Measurements from ENCODE around the gene NUP214.
"Not testable (repeated sequence)": the region's sequence is repeated elsewhere in the genome, so short reads cannot be mapped to it uniquely, and the experiment has no call there.

The NUP214 gene

DNA sequence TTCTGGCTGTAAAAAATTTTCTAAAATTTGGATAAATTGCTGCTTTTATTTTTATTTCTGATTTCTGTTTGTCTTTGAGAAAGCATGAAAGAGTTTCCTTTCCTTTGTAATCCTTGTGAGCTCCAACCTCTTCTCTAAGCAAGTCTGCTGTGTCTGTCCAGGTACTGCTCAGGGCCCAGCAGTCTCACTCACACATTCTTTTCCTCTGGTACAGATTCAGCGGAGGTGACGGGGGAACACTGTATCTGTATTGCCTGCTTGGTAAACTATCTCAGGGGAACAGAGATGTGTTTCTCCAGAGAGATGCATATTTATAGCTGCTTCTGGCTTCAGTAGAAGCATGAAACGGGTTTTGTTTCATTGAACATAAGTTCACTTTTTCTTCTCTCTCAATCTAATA is 60.5 kb downstream of the NUP214 start:
- ChIA-PET POLR2A (no interaction called here), CTCF (no interaction called here)
- no peak for DNase-seq (ENCODE audit: extremely low spot score)
- no peak for TF ChIP-seq LEF1 (IDR thresholded peaks at IDR 0.05; ENCODE audit: borderline replicate concordance)
- TF ChIP-seq ELF4 (IDR thresholded peaks at IDR 0.05), result no peak
- TF ChIP-seq NFRKB (IDR thresholded peaks at IDR 0.05), result no peak
- no peak for TF ChIP-seq FOXM1 (IDR thresholded peaks at IDR 0.05; ENCODE audit: borderline replicate concordance)
- TF ChIP-seq HDGF (IDR thresholded peaks at IDR 0.05; ENCODE audit: borderline replicate concordance), result no peak
- TF ChIP-seq CTBP1 (IDR thresholded peaks at IDR 0.05; ENCODE audit: borderline replicate concordance), result no peak
- TF ChIP-seq, protein P1, sequence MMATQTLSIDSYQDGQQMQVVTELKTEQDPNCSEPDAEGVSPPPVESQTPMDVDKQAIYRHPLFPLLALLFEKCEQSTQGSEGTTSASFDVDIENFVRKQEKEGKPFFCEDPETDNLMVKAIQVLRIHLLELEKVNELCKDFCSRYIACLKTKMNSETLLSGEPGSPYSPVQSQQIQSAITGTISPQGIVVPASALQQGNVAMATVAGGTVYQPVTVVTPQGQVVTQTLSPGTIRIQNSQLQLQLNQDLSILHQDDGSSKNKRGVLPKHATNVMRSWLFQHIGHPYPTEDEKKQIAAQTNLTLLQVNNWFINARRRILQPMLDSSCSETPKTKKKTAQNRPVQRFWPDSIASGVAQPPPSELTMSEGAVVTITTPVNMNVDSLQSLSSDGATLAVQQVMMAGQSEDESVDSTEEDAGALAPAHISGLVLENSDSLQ (IDR thresholded peaks at IDR 0.05), result no peak
- TF ChIP-seq ARNT (IDR thresholded peaks at IDR 0.05), result no peak
- no peak for TF ChIP-seq FOXA1 (IDR thresholded peaks at IDR 0.05)
- TF ChIP-seq SUZ12 (IDR thresholded peaks at IDR 0.05), result no peak
- TF ChIP-seq ZNF384 (IDR thresholded peaks at IDR 0.05), result no peak
- no peak for TF ChIP-seq FOXK2 (IDR thresholded peaks at IDR 0.05)

DNA sequence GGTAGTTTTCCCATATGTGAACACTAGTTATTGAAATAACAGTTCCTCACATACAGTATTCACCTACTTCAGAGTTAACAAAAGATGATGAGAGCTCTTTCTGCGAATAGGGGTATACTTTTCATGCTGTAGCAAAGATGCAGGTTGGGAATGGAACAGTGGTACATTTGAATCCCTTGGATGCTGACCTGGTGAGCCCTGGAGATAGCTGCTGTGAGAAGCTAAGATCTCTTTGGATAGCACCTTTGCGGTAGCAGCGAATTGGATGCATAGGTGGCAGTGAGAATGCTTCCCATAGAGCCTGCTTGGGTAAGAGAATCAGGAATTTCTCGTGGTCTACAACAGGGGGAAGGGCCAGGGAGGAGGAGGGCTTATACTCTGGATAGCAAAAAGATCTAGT is 61.2 kb downstream of the NUP214 start:
- CTCF ChIA-PET, result no interaction called here
- POLR2A ChIA-PET, result no interaction called here
- no peak for DNase-seq (ENCODE audit: extremely low spot score)
- no peak for TF ChIP-seq TARDBP (IDR thresholded peaks at IDR 0.05)
- TF ChIP-seq BHLHE40 (IDR thresholded peaks at IDR 0.05; ENCODE audit: borderline replicate concordance), result no peak
- TF ChIP-seq CTBP1 (IDR thresholded peaks at IDR 0.05; ENCODE audit: borderline replicate concordance), result no peak
- TF ChIP-seq FOXK2 (IDR thresholded peaks at IDR 0.05), result no peak

DNA sequence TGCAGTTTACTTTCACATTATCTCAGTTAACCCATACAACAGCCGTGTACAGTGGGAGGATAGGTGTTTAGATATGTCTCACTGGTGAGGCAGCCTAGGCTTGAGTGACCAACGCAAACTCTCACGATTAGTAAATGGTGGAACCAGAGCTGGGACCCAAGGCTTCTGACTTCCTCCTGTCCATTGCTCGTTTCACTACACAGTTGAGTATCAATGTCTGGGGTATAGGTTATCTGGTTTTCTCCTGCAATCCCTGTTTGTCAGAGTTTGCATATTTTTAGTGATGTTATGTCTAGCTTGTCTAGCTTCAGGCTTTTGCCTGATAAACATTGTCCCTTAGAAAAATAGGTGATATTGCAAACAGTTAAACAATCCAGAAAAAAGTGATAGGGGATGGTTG is 62.6 kb downstream of the NUP214 start:
- TF ChIP-seq HDGF (IDR thresholded peaks at IDR 0.05; ENCODE audit: borderline replicate concordance) (no peak), SUZ12 (IDR thresholded peaks at IDR 0.05) (no peak)
- ChIA-PET POLR2A (no interaction called here), CTCF (no interaction called here)
- no peak for DNase-seq (ENCODE audit: extremely low spot score)

DNA sequence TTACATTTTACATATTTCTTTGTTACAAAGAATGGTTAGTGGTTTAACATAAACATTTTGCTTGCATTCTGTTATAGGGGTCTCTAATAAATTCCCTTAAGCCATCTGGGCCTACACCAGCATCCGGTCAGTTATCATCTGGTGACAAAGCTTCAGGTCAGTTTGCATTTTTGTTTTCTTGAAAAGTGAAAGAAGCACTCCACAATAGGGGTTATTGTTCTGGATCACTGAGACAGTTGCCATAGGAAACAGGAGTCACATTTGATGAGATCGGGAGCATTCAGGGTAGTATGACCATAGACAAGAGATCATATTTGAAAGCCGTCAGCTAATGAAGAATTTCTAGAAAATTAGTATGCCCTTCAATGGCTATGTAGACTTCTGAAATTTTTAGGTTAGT is 63.6 kb downstream of the NUP214 start:
- POLR2A ChIA-PET, result no interaction called here
- TF ChIP-seq SUZ12 (IDR thresholded peaks at IDR 0.05), result no peak
- no peak for TF ChIP-seq FOXM1 (IDR thresholded peaks at IDR 0.05; ENCODE audit: borderline replicate concordance)
- TF ChIP-seq SP1 (IDR thresholded peaks at IDR 0.05), result no peak
- no peak for TF ChIP-seq NFRKB (IDR thresholded peaks at IDR 0.05)
- no peak for TF ChIP-seq FOXA1 (IDR thresholded peaks at IDR 0.05)
- no peak for TF ChIP-seq ARNT (IDR thresholded peaks at IDR 0.05)
- no peak for TF ChIP-seq ZNF384 (IDR thresholded peaks at IDR 0.05)
- no peak for TF ChIP-seq ELF4 (IDR thresholded peaks at IDR 0.05)
- TF ChIP-seq LEF1 (IDR thresholded peaks at IDR 0.05; ENCODE audit: borderline replicate concordance), result no peak
- no peak for TF ChIP-seq FOXK2 (IDR thresholded peaks at IDR 0.05)
- TF ChIP-seq, protein P1 (IDR thresholded peaks at IDR 0.05), result no peak
- no peak for DNase-seq (ENCODE audit: extremely low spot score)
- CTCF ChIA-PET, result no interaction called here

DNA sequence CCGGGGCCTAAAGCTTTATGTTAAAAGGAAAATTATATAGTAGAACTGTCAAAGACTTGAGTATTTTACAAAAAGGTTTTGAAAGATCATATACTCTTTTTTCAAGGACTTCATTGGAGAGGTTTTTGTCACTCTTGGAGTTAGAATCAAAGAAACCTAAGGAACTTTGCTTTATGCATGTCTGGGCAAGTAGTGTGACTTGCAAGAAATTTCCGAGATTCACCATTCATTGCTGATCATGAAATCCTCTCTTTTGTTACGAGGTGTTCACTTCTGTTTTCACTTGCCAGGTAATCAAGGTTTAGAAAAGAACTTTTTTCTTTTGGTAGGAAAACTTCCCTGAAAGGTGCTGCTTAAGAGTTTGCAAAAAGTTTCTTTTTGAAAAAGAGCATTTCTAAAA is 64.8 kb downstream of the NUP214 start:
- POLR2A ChIA-PET, result no interaction called here
- TF ChIP-seq NFRKB (IDR thresholded peaks at IDR 0.05) (no peak), FOXM1 (IDR thresholded peaks at IDR 0.05; ENCODE audit: borderline replicate concordance) (no peak), FOXA1 (IDR thresholded peaks at IDR 0.05) (no peak), CTBP1 (IDR thresholded peaks at IDR 0.05; ENCODE audit: borderline replicate concordance) (no peak)
- CTCF ChIA-PET, result no interaction called here
- no peak for DNase-seq (ENCODE audit: extremely low spot score)

DNA sequence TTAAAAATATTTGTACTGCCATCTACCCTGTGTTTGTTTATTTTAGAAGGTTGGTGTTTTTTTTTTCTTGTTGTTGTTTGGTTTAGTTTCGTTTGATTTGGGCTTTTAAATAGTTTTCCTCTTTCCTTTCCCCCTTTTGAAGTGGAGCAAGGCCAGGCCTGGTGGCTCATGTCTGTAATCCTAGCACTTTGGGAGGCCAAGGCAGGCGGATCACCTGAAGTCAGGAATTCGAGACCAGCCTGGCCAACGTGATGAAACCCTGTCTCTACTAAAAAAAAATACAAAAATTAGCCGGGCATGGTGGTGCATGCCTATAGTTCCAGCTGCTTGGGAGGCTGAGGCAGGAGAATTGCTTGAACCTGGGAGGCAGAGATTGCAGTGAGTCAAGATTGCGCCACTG is 65.6 kb downstream of the NUP214 start:
- CTCF ChIA-PET; DNase-seq (ENCODE audit: extremely low spot score); POLR2A ChIA-PET: not testable (repeated sequence)

DNA sequence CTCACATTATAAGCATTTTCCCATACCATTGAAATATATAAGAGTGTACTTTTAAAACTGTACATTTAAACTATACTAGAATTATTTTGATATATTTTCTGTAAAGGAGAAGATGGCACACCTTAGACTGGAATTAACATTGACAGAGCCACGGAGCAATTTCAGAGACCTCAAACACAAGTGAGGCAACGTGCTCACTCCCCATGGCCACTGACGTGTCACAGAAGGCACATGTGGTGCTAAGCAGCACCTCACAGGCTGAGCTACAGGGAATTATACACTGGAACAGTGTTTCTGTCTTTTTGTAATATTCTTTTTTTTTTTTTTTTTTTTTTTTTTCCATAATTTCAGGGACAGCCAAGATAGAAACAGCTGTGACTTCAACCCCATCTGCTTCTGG is 66.5 kb downstream of the NUP214 start:
- no peak for DNase-seq (ENCODE audit: extremely low spot score)
- POLR2A ChIA-PET, result no interaction called here
- TF ChIP-seq L3MBTL2 (conservative IDR thresholded peaks at IDR 0.05) (no peak), ELF4 (IDR thresholded peaks at IDR 0.05) (no peak), FOXK2 (IDR thresholded peaks at IDR 0.05) (no peak), CTBP1 (IDR thresholded peaks at IDR 0.05; ENCODE audit: borderline replicate concordance) (no peak), TARDBP (IDR thresholded peaks at IDR 0.05) (no peak), BHLHE40 (IDR thresholded peaks at IDR 0.05; ENCODE audit: borderline replicate concordance) (no peak), FOXA1 (IDR thresholded peaks at IDR 0.05) (no peak), SP1 (IDR thresholded peaks at IDR 0.05) (no peak)
- TF ChIP-seq, protein P1 (IDR thresholded peaks at IDR 0.05), result no peak
- CTCF ChIA-PET, result no interaction called here

DNA sequence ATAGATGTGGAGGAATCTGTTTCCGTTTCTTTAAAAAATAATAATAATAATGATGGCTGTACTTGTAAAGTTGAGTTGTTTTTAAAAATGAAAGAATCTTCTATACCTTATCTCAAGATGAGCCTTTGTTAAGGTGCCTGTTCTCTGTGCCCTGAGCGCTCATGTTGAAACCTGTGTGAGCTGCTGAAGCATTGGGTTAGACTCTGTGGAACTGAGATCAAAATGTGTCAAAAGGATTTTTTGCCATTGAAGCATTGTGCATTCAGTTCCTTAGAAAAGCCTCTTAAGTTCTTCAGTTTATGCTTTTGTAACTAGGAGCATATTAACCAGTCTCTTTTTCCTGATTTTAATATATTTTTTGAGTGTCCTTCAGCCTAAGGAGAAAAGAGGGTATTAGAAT is 67.7 kb downstream of the NUP214 start:
- CTCF ChIA-PET, result no interaction called here
- POLR2A ChIA-PET, result no interaction called here

More for the DNA sequence above, 67.7 kb downstream of the NUP214 start:
- DNase-seq (ENCODE audit: extremely low spot score), result no peak
- no peak for TF ChIP-seq NFRKB (IDR thresholded peaks at IDR 0.05)
- TF ChIP-seq, protein P1 (IDR thresholded peaks at IDR 0.05), result no peak
- TF ChIP-seq L3MBTL2 (conservative IDR thresholded peaks at IDR 0.05), result no peak
- TF ChIP-seq ZNF384 (IDR thresholded peaks at IDR 0.05), result no peak
- TF ChIP-seq ARNT (IDR thresholded peaks at IDR 0.05), result no peak
- no peak for TF ChIP-seq ELF4 (IDR thresholded peaks at IDR 0.05)
- no peak for TF ChIP-seq HDGF (IDR thresholded peaks at IDR 0.05; ENCODE audit: borderline replicate concordance)
- no peak for TF ChIP-seq SP1 (IDR thresholded peaks at IDR 0.05)
- no peak for TF ChIP-seq LEF1 (IDR thresholded peaks at IDR 0.05; ENCODE audit: borderline replicate concordance)
- TF ChIP-seq TARDBP (IDR thresholded peaks at IDR 0.05), result no peak
- no peak for TF ChIP-seq FOXK2 (IDR thresholded peaks at IDR 0.05)
- no peak for TF ChIP-seq SUZ12 (IDR thresholded peaks at IDR 0.05)
- no peak for TF ChIP-seq CTBP1 (IDR thresholded peaks at IDR 0.05; ENCODE audit: borderline replicate concordance)
